CD1c-positive myeloid dendritic cell (primary cell): ENCODE results near the gene GPR37.

Experiments used
- DNase-seq: peaks from one replicate; pipeline ENCODE4 v3.0.0-alpha.2; 2016; ENCODE audit errors: extremely low spot score

Gene GPR37

GRCh38 chr7:124780608-124781007, 15.0 kb upstream of the GPR37 start:
- no peak for DNase-seq

GRCh38 chr7:124780056-124780455, 14.5 kb upstream of the GPR37 start:
- DNase-seq, result no peak

DNA sequence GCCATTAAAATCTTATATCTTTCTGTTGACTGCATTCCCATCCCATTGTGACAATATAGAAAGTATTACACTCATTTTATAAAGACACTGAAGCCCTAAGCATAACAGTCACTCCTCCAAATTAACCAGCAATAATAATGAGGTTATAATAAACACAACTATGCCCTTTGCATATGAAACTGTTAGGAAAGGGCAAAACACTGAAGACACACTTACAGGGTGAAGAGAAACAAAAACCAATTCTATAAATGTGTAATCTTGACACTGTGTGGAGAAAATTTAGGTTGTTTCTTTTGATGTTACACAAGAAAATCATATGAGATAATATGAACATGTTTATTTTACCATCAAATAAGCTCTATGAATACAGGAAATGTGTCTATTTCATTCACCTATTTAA, 14.0 kb upstream of the GPR37 start:
- DNase-seq, result no peak

GRCh38 chr7:124779194-124779593, 13.6 kb upstream of the GPR37 start:
- DNase-seq, result no peak

- DNase-seq, result no peak
These were observed 11.7 kb upstream of the GPR37 start for GRCh38 chr7:124777268-124777667.

GRCh38 chr7:124776153-124776552, 10.6 kb upstream of the GPR37 start:
- DNase-seq, result no peak

GRCh38 chr7:124775422-124775821, 9.8 kb upstream of the GPR37 start:
- no peak for DNase-seq

- no peak for DNase-seq
These were observed 8.3 kb upstream of the GPR37 start for GRCh38 chr7:124773938-124774337.

DNA sequence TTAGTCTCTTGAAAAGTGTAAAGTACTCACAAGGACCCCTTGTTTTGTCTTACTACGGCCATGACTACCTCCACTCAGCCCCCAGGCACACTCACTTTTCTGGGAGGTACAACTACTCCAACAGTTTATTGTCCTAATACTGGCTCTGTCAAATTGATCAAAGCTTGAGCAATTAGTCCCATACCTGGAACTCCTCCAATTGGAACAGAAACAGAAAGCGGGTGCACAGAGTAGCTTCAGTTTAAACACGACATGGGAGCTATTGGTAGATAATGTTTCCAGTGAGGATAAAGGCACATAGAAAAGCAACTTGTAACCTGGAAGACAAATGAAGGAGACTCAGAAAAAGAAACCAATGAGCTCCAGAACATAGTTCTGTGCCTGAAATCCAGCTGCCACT, 7.7 kb upstream of the GPR37 start:
- DNase-seq, result no peak

DNA sequence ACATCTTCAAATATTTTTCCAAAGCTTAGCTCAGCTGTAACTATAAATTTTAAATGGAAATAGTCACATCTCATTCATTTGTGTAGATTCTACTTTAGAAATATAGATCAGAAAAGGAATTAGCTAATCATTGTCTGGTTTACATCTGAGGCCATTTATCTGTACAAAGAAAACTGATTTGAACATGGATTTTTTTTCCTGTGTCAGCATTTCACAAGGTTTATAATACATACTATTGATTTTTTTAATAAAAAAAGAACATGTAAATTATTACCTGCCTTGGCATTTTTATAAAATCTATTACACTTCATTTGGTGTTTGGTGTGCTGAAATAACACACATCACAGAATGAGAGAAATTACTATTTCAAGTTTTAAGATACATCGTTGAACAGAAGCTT, 3.5 kb upstream of the GPR37 start:
- DNase-seq, result no peak

DNA sequence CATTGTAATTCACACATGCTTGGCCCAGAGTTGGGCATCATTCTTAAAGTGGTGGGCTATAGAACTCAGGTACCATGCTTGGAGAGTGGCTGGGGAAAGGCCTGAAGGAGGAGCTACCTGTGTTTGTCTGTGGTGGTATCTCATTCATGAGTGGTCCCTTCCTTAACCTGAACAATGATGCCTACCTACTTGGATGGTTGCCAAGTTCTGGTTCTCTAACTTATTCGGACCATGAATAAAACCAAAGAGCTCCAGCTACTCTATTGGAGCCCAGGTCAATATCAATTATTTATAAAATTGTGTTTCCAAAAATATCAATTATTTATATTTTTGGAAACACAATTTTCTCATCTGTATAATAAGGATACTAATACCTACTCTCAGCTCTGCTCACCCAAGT, 2.9 kb upstream of the GPR37 start:
- no peak for DNase-seq

DNA sequence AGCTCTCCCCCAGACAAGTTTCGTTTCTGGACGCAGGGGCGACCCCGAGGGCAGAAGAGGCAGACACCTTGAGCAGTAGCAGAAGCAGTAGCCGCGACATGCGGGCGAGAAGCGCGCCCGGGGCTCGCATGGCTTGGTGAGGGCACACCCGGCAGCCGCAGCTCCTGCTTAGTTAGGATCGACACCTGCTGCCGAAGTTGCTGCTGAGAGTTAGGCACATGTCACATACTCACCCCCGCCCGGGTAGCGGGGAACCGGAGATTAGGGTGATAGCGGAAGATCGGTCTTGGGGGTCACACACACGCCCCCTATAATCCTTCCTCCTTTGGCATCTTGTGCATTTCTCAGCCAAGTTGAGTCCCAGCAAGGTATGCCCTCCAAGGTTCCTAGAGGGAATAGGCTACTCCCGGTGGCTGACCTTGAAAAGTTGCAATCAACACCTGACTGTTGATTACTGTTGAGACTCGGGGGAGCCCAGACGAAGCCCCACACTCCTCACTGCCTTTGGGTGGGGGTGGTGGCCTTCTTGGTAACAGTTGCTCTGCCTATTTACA, 668 bp downstream of the GPR37 start:
- no peak for DNase-seq

DNA sequence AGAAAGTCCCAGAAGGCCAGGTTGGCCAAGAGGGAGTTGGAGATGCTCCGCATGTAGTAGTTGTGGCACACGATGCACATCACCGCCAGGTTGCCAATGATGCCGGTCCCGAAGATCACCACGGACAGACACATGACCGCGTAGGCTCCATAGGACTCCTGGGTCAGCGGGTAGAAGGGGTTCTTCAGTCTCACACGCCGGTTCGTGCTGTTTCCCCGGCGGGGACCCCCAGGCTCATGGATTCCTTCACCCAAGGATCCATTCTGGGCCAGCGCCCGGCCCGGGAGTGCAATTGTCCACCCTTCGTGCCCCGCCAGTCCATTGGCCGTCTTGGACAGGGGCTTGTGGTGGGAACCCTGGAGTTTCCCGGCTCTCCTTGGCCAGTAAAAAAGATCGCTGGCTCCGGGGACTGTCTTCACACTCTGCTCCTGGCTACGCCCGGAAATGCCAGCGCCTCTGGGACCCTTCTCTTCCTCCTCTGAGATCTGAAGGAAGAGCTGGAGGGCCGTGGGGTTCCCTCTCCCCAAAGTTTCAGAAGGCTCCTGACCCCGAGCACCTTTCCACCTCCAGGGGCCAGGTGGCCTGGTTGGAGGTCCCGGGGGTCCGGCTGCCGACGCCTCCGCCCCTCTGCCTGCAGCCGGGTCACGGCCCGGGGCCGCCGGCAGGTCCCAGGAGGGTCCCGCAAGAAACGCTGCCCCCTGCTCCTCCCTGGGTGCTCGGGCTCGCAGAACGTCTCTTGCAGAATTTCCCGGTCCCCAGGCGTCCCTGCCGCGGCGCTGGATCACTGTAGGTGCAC, 1.3 kb downstream of the GPR37 start:
- no peak for DNase-seq

DNA sequence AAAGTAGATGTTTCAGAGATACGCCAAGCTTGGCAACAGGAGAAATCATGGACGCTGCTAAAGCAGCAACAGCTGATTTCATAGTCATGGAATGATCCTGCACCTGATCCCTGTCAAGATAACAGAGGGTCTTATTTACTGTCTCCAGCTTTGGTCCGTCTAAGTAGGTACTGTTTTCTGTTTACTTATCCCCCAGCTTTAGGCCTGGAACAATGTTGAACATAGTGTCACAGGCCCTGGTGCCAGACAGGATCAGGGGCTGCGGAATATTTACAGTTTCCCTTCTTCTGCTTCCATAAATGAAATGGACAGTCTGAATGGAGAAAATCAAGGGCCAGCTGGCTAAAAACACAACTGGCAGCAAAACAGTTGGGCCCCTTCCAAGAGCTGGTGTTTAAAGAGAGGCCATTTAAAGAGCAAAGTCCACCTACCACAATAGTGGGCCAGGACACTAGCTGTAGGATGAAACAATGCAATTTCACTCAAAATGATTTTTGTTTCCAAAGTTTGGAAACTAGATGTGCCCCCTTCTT, 2.9 kb downstream of the GPR37 start:
- no peak for DNase-seq

DNA sequence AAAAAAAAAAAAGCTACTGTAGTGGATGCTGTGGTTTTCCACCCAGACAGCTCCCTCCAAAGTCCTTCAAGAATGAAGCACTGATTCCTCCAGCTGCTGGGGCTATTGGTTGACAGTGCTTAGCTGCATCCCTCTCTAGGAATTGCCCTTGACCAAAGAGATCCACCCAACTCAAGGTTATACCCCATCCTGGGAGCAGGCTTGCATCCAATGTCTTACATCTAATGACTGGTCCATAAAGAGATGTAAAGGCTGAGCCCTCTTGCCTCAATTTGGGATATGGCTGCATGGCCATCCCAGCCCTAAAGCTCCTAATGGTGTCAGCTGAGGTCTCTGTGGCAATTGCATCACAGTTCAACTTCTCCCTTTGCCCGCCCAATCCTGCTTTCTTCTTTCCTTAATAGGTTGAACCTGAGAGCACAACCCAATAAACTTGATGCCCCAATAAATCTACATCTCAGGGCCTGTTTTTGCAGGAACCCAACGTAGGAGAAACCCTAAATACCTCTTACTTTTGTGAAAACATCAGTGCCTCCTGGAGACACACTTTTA, 4.4 kb downstream of the GPR37 start:
- no peak for DNase-seq

DNA sequence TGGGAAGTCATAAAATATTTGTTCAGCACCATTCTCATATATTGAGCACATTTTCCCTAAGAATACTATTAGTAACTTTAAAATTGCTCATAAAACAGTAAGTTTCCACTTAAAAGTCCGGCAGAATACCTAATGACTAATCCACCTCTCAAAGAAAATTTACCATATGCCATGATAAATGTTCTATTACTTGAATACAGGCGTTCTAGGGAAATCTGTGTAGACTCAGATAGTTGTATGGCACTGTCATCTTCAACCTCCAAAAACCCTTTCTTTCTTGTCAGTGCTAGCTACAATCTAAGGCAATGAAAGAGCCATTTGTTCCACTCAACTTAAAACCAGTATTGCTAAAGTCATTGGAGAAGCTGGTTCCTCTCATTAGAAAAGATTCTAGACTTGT, 7.3 kb downstream of the GPR37 start:
- DNase-seq, result no peak

- no peak for DNase-seq
These were observed 10.9 kb downstream of the GPR37 start for GRCh38 chr7:124754576-124755268.

DNA sequence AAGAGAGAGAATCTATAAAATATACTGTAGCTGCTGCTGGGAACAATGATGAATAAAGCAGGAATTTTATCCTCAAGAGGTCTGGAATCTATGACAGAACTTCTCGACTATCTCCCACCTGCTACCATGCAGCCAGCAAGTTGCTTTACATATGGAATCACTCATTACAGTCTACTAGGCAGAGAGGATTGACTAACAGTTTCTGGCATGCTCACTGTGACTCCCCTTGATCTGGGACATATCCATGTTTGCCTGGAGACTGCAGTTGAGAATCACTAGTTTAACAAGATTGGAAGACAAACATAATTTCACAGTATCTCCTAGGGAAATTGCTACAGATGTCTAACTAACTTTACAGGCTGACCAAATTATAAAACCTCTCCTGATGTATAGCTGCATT, 13.3 kb downstream of the GPR37 start:
- no peak for DNase-seq

- DNase-seq, result no peak
These were observed 14.6 kb downstream of the GPR37 start for GRCh38 chr7:124751027-124751426.

- no peak for DNase-seq
These were observed 18.5 kb downstream of the GPR37 start for GRCh38 chr7:124747072-124747471.

- no peak for DNase-seq
These were observed 27.0 kb downstream of the GPR37 start for GRCh38 chr7:124738639-124739038.

GRCh38 chr7:124737760-124738300, 27.8 kb downstream of the GPR37 start:
- DNase-seq, result no peak
